GM19372 (cell line): ENCODE results near the gene SEMA3C.
"Not testable (repeated sequence)": the region's sequence is repeated elsewhere in the genome, so short reads cannot be mapped to it uniquely, and the experiment has no call there.

ENCODE experiments used
- ATAC-seq: cut with Tn5 transposase; IDR thresholded peaks from one replicate; pipeline ENCODE4 v1.9.1; 2021; ENCODE audit warnings: mild to moderate bottlenecking, low read depth, moderate library complexity; ENCODE audit not compliant: unreplicated experiment

SEMA3C gene

DNA sequence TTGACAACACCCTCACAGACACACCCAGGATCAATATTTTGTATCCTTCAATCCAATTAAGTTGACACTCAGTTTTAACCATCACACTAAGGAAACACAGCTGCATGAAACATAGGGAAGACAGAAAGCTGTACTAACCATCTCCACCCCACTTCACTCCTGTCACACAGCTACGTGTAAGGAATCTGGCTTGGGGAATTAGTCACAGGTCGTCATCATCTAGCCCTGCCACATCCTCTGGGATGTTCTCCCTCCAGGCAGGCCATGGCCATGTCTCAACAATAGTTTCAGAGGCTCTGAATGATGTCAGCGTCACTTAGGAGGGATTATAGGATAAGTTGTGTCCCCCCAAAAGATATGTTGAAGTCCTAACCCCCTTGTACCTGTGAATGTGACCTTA is 10.8 kb upstream of the SEMA3C start:
- ATAC-seq, result no peak

DNA sequence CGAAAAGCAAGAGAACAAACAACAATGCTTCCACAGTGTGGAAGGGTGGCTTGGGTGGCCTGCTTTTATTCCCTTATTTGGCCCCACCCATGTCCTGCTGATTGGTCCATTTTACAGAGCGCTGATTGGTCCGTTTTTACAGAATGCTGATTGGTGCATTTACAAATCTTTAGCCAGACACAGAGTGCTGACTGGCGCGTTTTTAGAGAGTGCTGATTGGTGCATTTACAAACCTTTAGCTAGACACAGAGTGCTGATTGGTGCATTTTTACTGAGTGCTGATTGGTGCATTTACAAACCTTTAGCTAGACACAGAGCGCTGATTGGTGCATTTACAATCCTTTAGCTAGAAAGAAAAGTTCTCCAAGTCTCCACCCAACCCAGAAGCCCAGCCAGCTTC is 8.1 kb upstream of the SEMA3C start:
- ATAC-seq, result not testable (repeated sequence)

DNA sequence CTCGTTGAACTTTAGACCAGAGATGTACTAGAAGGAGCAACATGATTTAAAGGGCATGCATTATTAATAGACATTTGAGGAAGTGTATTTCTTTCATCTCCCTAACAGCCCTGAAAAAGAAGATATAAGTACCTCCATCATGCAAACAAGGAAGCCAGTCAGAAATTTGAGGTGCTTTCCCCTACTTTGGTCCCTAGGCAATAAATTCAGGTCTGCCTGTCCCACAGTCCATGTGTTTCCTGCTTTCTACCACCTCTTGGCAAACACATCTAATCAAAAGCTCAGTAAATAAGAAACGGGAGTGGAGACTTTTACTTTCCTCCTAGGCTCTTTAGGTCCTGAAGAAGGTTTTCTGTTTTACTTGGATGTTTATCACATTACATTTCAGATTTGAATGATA is 5.2 kb upstream of the SEMA3C start:
- ATAC-seq, result no peak

DNA sequence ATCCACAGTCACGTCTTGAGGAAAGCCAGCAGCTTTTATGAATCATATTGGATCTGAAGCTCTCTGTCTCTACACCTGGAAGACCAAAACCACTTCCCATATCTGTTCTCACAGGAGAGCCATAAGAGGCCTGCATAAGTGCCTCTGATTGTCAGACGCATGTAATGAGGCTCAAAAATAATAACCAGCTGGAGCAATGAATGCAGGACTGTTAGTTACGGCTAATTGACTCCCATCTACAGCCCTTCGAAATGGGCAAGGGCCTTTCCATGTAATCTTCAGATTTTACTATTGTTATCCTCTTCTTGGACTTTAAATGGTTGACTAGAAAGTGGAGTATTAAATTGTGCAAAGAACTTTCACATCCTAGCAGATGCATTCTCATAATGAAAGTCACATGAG is 4.4 kb upstream of the SEMA3C start:
- no peak for ATAC-seq

DNA sequence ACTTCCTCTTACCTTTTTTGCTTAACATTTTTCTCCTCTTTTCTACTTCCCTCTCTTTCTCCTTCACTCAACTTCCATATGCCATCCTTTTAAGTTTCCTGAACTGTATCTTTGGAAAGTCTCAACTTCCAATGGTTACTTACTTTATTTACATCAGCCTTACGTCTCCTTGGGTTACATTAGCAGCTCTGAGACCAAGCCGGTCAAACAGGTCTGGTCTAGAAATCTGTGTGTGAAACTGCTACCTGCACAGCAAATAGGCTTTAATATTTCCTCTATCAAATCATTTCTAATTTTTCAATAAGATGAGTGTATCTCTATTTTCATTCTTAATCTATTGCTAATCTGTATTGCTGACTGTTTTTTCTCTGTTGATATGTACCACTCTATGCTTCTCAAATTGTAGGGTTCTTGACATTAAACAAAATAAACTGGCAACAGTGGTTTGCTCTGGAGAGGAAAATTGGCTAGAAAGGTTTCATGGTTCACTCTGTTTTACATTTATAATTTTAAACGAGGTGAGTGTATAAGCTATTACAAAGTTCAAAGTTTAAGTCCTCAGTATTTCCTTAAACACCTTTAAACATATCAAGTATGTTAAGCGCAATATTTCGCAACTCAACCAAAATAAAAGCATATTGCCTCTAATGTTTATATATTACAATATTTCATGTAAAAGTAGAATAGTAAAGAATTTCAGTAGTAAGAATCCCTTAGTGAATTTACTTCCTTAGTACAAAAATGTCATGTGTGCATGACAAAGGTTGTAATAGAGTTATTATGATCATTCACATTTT is 3.6 kb upstream of the SEMA3C start:
- no peak for ATAC-seq

DNA sequence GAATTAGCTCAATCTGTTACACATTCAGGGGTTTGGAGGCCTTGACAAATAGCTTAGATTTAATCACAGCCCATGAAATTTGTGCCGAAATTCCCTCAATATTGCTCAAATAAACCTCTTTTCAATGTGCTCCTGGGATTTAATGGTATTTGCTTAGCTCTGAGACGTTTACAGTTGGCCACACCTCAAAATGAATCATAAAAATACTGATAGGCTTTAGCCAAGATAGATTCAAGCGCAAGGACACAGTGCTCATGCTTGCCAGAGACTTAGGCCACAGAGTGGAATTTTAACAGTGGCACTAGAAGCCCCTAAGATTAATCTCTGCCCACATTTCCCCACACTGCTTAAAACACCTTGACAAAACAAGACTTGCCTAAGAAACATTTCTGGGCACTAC is 2.3 kb upstream of the SEMA3C start:
- no peak for ATAC-seq

DNA sequence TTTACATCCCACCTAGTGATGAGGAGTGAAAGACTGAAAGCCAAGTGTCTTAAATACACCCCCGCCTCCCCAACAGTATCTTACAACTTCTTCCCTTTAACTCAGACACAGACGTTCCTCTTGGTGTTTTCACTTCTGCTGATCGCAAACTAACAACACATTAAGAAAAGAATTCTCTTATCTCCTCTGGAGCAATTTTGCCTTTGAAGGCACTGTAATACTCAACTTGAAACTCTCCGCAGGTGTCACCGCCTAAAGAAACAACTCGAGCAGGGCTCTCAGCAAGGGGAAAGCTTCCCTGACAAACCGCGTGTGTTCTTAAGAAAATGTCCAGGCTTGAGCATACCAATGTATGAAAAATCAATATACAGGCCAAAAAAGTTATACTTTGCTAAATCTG is 452 bp downstream of the SEMA3C start:
- no peak for ATAC-seq

DNA sequence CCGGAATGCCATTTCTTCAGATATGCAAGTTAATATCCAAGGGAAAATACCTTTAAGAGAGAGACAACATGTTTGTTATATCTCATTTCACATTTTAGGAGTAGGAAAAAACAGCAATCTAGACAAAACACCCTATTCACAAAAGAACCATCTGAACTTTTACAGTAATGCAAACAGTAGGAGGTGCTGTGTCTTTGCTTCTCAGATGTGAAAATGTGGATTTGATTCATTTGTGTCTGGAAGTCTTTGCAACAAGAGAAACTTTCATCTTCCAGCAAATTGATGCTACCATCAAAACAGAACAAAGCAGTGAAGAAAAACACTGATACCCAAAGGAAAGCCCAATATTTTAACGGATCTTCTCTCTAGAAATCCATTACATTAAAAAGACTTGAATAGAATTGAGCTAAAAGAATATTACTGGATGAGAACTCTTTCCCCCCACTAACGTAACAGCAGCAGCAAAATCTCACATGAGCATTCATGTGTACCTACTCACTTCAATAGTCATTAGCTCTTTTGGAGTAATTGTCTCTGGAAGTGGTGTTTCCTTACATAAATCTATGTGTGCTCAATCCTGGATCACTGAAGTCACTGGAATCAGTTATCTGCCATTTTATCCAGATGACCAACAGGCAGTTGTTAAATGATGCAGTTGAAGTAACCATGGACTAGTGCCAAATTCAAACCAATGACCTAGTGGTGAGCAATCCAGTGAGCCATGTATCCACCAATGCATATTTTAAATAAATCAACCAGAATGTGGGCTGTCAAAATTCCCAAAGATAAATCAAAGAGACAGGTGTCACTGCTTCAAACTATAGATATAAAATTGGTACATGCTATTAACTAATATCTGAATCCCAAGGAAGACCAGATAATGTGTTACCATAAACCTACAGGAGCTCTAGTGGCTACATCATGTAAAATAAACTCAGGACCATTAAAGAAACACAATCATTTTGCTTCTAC is 1.8 kb downstream of the SEMA3C start:
- no peak for ATAC-seq

DNA sequence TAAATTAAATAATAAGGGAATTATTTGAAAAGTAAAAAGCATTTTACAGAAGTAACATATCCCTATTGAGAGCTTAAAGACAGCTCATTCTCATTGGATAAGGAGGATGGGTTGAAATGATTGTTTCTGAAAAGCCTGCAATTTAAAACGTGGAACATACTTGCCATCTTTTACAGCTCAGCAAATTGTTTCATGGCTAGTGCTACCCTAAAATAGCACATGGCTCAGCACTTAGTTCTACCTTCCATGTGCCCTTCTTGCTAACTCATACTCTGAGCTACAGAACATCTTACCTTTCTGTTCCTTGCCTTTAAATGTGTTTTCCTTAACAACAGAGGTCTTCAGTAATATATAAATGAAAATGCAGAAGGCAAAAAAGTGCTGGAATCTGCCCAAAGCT is 8.6 kb downstream of the SEMA3C start:
- no peak for ATAC-seq

DNA sequence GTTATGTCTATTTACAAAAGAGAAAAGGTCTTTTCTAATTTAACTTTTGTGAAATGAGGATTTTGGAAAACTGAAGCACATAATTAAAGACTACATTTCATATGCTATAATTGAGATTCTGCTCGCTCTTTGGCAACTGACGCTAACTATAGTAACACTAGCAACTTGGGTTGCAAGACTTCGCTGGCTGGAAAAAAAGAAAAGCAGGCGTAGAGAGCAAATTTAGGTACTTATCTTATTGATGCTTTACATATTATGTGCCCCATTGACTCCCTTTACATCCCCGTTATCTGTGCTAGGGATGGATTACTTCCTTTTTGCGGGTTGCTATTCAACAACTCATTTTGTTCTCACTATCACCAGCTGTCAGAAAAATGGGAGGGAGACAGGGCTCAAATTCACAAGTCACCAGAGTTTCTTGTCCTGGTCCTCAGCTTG is 10.5 kb downstream of the SEMA3C start:
- ATAC-seq, result no peak

DNA sequence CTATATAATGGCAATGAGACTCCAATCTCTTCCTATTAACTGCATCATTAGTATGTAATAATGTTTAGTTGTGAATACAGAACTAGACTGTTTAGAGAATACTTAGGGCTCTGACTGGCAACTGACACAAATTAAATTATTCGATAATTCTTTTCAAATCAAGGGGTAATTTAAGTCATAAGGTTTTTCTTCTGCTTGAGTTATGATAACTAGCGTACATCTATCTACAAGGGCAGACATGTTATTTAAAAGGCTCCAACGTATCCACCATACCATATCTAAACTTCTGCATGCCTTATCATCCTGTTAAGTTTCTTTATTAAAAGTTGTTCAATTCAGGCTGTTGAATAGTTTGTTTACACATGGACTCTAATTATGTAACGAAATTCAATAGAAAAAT is 11.2 kb downstream of the SEMA3C start:
- ATAC-seq, result no peak

DNA sequence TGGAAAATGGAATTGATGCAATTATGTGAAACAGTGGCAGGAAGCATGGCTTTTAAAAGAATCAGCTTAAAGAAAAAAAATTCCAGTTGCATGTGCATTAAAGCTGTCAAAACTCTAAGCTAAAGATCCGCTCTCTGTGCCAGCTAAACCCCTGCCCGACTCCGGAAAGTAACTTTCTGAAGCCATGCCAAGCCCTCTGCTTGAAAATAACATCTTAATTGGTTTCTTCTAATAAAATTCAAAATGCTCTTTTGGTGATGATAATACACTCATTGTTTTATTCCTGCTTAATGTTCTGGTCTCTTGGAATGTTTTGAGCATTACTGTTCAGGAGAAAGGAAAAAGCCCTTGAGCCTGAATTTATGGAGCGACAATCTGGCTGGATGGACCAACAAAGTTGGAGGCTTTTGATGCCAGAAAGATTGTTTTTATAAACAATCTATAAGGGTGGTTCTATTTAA is 11.7 kb downstream of the SEMA3C start:
- no peak for ATAC-seq

DNA sequence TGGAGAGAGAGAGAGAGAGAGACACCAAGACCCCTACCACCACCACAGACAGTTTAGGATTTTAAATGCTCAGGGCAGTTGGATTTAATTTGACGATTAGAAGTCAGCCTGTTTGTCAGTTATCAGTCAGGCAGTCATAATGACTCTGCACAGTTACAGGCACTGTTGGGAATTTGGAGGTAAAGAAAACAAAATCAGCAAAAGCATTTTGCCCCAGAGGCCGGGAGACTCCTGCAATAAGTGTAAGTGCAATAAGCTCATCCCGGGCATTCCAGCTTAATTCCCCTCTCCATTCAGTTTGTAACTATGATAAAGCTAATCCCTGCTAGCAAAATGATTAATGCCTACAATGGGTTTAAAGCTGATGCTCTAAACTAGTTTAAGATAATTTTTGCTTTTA is 13.5 kb downstream of the SEMA3C start:
- ATAC-seq, result no peak

DNA sequence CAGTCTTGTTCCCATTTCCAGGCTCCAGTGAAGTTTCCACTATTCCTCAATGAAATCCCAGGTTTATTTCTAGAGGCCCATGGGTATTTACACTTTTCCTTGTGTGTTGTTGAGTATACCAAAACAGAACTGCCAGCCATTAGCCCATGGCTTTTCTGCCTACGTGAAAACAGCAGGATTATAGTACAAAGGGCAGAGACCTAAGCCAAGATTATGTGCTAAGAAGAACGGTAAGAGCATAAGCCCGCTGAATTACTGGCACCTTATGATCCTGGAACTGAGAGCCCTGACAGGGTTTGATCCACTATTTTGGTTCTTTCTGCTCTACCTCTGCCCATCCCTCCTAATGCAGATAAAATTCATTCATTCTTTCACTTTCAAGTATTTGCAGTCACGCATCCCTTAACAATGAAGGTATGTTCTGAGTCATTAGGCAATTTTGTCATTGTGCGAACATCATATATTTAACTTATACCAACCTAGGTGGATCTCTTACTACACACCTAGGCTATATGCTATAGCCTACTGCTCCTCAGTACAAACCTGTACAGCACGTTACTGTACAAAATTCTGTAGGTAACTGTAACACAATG is 16.0 kb downstream of the SEMA3C start:
- no peak for ATAC-seq

DNA sequence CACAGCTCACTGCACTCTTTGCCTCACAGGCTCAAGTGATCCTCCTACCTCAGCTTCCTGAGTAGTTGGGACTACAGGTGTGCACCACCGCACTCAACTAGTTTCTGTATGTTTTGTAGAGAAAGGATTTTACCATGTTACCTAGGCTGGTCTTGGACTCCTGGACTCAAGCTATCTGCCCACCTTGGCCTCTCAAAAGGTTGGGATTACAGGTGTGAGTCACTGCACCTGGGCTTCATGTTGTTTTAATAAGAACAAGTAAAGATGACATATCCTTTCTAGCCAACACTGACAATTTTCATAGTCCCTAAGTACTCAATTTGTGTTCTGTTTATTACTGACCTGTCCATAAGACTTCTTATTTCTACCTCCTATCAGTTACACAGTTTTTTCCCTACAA is 16.8 kb downstream of the SEMA3C start:
- ATAC-seq, result no peak

DNA sequence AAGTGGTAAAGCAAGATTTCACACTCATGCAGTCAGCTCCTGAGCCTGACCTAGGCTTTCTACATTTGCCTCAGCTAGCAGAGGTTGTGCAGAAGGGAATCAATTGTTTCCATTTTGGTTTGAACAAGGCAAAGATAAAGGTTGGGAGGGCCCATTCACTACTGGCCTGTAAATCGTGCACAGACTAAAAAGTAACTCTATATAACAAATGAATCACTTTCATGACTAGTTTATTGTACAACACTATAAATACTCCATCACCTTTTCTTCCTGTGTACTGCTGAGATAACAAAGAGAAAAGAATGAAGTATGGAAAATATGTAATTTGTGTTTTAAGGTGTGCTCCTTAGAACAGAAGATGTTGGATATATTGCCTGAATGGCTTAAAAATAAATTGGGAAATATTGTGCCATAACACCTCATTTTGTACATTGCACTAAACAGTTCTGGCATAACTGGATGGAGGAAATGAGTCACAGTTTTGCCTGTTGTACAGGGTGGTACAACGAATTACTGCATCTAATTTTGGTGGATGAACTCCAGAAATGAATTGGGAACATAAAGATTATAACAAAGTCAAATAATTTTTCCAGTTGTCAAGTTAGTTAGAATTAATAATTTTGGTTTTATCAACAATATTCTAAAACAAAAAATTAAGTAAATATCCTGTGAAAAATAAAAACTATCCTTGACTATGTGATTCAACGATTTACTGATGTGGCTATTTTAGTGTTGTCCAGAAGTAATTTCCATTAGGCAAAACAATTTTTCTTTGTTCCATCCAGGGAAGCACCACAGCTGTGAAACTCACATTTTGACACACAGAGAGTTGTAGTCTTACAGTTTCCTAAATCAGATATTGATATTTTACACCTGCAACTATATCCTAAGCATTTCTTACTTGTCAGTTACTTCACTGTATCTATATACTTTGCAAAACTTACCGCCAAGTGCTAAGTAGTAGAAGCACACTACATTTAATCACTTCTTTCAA is 18.0 kb downstream of the SEMA3C start:
- no peak for ATAC-seq

DNA sequence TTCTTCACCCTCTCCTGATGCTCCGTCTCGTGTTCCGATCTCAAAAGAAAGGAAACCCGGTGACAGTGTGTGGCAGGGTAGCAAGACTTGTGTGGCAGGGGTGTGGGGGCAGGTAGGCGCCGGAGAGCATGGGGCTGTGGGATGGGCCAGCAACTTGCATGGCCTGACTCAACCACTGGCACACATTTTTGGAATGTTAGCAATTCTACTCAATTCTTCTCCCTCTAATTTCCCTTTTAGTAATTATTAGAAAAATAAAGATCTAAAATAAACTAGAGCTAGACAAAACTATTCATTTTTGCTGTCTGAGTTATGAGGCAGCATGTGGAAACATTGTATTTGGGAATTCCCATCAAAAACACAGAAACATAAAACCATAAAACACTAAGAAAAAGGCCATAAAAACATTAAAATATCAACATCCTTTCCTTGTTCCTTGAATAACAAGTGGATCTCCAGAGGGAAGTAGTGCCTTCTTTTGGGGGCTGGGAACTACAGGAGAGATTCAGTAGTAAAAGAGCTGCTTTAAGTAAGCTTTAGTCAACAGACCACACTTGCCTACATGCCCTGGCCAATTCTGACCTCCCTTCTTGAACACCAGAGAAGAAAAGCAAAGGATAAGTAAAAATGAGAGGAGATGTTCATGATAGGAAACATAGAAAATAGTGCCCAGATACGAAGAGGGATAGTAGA is 21.8 kb downstream of the SEMA3C start:
- ATAC-seq, result no peak

DNA sequence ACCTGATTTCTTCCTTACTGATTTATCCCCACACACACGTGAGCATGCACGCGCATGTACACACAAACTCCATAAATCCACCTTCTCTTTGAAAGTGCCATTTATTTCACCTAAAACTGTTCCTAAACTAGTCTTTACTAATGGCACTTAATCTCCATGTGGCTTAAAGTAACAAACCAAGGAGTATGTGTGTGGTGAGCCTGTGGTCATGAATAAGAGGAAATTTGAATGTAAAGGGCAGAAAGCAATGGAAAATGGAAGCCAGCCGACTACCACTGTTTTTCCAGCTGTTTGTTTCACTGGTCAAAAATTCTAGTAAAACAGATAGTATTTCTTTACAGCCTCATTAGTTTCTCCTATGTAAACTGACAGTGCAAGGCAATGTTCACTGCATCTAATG is 23.8 kb downstream of the SEMA3C start:
- ATAC-seq, result no peak

DNA sequence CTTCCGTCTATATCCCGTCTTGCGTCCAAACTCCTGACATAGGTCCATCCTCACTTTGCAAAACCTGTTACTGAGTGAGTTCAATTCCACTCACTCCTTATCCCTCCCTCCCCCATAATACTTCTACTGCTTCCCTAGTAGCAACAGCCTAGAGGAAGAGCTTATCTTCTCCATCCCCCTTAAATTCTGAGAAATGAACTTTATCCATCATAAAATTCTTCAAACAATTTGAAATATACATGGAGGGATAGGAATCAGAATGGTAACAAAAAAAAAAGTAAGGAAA is 27.6 kb downstream of the SEMA3C start:
- ATAC-seq, result no peak
